Measurements from ENCODE around the gene KCTD5. TPM values are rescaled to one million over a fixed set of nuclear protein-coding genes. Genes with fewer than 3 reads are reported as not detected.
"Not testable (repeated sequence)": the region's sequence is repeated elsewhere in the genome, so short reads cannot be mapped to it uniquely, and the experiment has no call there.

The KCTD5 gene
- total RNA-seq, 1 donor from 2014 or later, result 55.4 TPM

DNA sequence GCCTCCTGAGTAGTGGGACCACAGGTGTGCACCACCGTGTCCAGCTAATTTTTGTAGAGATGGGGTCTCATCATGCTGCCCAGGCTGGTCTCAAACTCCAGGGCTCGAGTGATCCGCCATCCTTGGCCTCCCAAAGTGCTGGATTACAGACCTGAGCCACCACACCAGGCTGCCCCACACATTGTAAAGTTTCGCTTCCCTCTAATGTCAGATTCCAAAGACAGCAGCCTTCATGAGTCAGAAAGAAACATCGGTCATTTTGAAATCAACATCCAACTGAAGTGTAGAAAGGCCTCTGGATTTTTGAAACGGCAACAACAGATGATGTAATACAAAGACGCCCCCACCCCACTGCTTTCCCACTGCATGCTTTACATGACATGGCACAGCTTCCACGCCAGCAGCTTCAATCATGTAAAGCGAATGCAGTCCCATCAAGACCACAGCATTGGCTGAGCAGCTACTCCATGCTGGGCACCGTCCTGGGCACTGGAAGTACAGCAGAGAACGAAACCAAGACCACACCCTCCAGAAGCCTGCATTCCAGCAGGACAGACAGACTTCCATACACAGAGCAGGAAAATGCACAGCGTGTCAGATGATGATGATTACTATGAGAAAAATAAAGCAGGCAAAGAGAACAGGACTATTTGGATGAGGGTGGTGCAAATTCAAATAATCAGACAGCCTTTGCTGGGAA lies 37.4 kb upstream of the KCTD5 start:
- H2AFZ ChIP-seq (ENCODE audit: low read depth, low read length); H3K36me3 ChIP-seq (ENCODE audit: insufficient read depth, low read length); H3K27ac ChIP-seq (ENCODE audit: low read depth, low read length); H3K9ac ChIP-seq (ENCODE audit: low read length); H3K4me1 ChIP-seq (ENCODE audit: insufficient read depth, low read length); H3K27me3 ChIP-seq (ENCODE audit: insufficient read depth, low read length); H3K4me3 ChIP-seq (ENCODE audit: insufficient read depth, low read depth, low read length); H3K36me3 Mint-ChIP-seq (ENCODE audit: low read depth, unreplicated experiment); H3K79me2 ChIP-seq (ENCODE audit: insufficient read depth, low read length); H3K9me3 ChIP-seq (ENCODE audit: insufficient read depth, low read depth, low read length); H3K4me3 Mint-ChIP-seq (ENCODE audit: unreplicated experiment); H4K20me1 ChIP-seq (ENCODE audit: insufficient read depth, low read length); H3K9me3 Mint-ChIP-seq (ENCODE audit: unreplicated experiment); H3K27ac Mint-ChIP-seq (ENCODE audit: unreplicated experiment); H3K4me1 Mint-ChIP-seq (ENCODE audit: low read depth, unreplicated experiment); H3K27me3 Mint-ChIP-seq (ENCODE audit: low read depth, unreplicated experiment); FAIRE-seq; DNase-seq (ENCODE audit: low read depth); H3K4me2 ChIP-seq (ENCODE audit: low read length): not testable (repeated sequence)

GRCh38 chr16:2651268-2651871 lies 31.0 kb upstream of the KCTD5 start:
- H3K9ac ChIP-seq (ENCODE audit: low read length); H3K4me1 ChIP-seq (ENCODE audit: insufficient read depth, low read length); H3K4me3 Mint-ChIP-seq (ENCODE audit: unreplicated experiment); H3K36me3 ChIP-seq (ENCODE audit: insufficient read depth, low read length); H3K27ac Mint-ChIP-seq (ENCODE audit: unreplicated experiment); H3K9me3 Mint-ChIP-seq (ENCODE audit: unreplicated experiment); H3K27me3 ChIP-seq (ENCODE audit: insufficient read depth, low read length); H3K27me3 Mint-ChIP-seq (ENCODE audit: low read depth, unreplicated experiment); FAIRE-seq; H3K9me3 ChIP-seq (ENCODE audit: insufficient read depth, low read depth, low read length); H3K4me1 Mint-ChIP-seq (ENCODE audit: low read depth, unreplicated experiment); H4K20me1 ChIP-seq (ENCODE audit: insufficient read depth, low read length); H3K4me2 ChIP-seq (ENCODE audit: low read length); H2AFZ ChIP-seq (ENCODE audit: low read depth, low read length); H3K4me3 ChIP-seq (ENCODE audit: insufficient read depth, low read depth, low read length); H3K36me3 Mint-ChIP-seq (ENCODE audit: low read depth, unreplicated experiment); H3K79me2 ChIP-seq (ENCODE audit: insufficient read depth, low read length); DNase-seq (ENCODE audit: low read depth); H3K27ac ChIP-seq (ENCODE audit: low read depth, low read length): not testable (repeated sequence)

DNA sequence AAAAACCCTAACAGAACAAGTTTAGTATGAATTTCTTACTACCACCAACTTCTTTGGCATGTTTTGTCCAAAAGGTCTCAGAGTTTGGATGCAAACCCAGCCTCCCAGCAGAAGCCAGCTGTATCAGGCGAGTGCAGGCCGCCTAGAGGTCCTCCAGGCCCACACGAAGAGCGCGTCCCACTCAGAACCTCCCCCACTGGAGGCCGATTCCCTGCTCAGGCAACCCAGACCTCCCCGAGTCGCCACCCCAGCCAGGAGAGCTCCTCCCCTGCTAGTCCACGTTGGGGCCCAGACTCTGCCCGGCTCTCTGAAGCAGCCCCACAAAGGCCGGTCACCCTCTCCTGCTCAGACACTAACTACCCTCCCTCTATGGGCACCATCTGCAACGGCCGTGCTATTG lies 28.4 kb upstream of the KCTD5 start:
- H3K4me1 Mint-ChIP-seq (ENCODE audit: low read depth, unreplicated experiment); H3K36me3 Mint-ChIP-seq (ENCODE audit: low read depth, unreplicated experiment); DNase-seq (ENCODE audit: low read depth); H3K9me3 ChIP-seq (ENCODE audit: insufficient read depth, low read depth, low read length); H3K4me3 Mint-ChIP-seq (ENCODE audit: unreplicated experiment); H3K4me3 ChIP-seq (ENCODE audit: insufficient read depth, low read depth, low read length); H3K9me3 Mint-ChIP-seq (ENCODE audit: unreplicated experiment); H3K4me2 ChIP-seq (ENCODE audit: low read length); H2AFZ ChIP-seq (ENCODE audit: low read depth, low read length); H3K36me3 ChIP-seq (ENCODE audit: insufficient read depth, low read length); H3K27ac ChIP-seq (ENCODE audit: low read depth, low read length); H3K27me3 Mint-ChIP-seq (ENCODE audit: low read depth, unreplicated experiment); H4K20me1 ChIP-seq (ENCODE audit: insufficient read depth, low read length); H3K27ac Mint-ChIP-seq (ENCODE audit: unreplicated experiment); H3K9ac ChIP-seq (ENCODE audit: low read length); H3K79me2 ChIP-seq (ENCODE audit: insufficient read depth, low read length); FAIRE-seq; H3K4me1 ChIP-seq (ENCODE audit: insufficient read depth, low read length); H3K27me3 ChIP-seq (ENCODE audit: insufficient read depth, low read length): not testable (repeated sequence)

- H3K9me3 Mint-ChIP-seq (ENCODE audit: unreplicated experiment); H3K36me3 ChIP-seq (ENCODE audit: insufficient read depth, low read length); FAIRE-seq; H3K4me3 Mint-ChIP-seq (ENCODE audit: unreplicated experiment); H2AFZ ChIP-seq (ENCODE audit: low read depth, low read length); H3K27ac ChIP-seq (ENCODE audit: low read depth, low read length); H3K4me2 ChIP-seq (ENCODE audit: low read length); H3K9me3 ChIP-seq (ENCODE audit: insufficient read depth, low read depth, low read length); H4K20me1 ChIP-seq (ENCODE audit: insufficient read depth, low read length); H3K27me3 Mint-ChIP-seq (ENCODE audit: low read depth, unreplicated experiment); DNase-seq (ENCODE audit: low read depth); H3K4me1 ChIP-seq (ENCODE audit: insufficient read depth, low read length); H3K79me2 ChIP-seq (ENCODE audit: insufficient read depth, low read length); H3K4me1 Mint-ChIP-seq (ENCODE audit: low read depth, unreplicated experiment); H3K36me3 Mint-ChIP-seq (ENCODE audit: low read depth, unreplicated experiment); H3K27ac Mint-ChIP-seq (ENCODE audit: unreplicated experiment); H3K4me3 ChIP-seq (ENCODE audit: insufficient read depth, low read depth, low read length); H3K9ac ChIP-seq (ENCODE audit: low read length); H3K27me3 ChIP-seq (ENCODE audit: insufficient read depth, low read length): not testable (repeated sequence)
Measured at GRCh38 chr16:2654949-2655348, 27.4 kb upstream of the KCTD5 start.
